Astrocyte of the spinal cord (primary cell): ENCODE results near the gene AGRN.
"Not testable (repeated sequence)": the region's sequence is repeated elsewhere in the genome, so short reads cannot be mapped to it uniquely, and the experiment has no call there.

Source experiments
- DNase-seq: peaks from one replicate; pipeline ENCODE4 v3.0.0; 2011; ENCODE audit warnings: low read depth, low spot score
- H3K4me3 ChIP-seq: 2 replicates; pipeline ENCODE4 v1.5.1; 2011; ENCODE audit warnings: low read depth, mild to moderate bottlenecking, low read length, moderate library complexity
- in situ Hi-C: cut with HindIII; loops from 2 replicates; pipeline ENCODE4 v1.10.0; 2017; ENCODE audit warnings: low sequenced_read_pairs
- TF ChIP-seq, protein P1 (sequence below): IDR thresholded peaks from 2 replicates; pipeline ENCODE4 v1.5.1; 2012; ENCODE audit warnings: low read depth, mild to moderate bottlenecking, low read length, inconsistent platforms

The AGRN gene

DNA sequence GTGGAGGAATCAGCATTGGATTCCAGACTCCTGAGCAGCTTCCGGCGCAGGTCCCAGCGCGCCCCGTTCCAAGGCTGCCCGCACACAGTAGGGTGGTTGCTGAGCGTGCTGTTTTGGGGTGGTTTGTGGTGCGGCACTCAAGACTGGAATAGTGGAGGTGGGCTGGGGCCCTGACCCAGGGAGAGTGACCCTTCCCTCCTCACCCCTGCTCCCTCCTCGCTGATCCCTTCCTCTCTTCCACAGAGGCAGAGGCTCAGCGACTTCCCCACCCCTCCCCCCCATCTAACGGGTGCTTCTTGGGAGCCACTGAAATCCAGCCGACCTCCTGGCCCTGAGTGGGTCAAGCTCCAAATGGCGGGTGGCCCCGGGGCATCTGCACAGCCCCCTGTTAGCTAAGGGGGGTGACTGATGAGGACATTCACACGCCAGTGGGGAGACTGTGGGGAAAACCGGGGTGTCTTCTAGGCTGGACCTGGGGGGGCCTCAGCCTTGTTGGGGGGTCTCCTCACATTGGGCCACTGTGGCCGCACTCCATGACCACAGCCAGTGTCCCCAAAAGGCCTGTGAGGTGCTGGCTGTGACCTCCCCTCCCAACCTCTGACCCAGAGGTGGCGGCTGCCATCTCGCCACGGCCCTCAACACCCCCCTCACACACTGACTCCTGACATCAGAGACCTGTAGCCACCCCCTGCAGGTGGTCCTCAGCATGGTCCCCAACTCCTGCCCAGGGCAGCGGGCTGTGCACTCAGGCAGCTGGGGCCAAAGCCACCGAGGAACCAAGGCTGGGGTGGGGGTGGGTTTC is 16.1 kb upstream of the AGRN start:
- no peak for DNase-seq
- H3K4me3 ChIP-seq, result no peak overlapping the region
- in situ Hi-C loops, result no loop called here
- TF ChIP-seq, protein P1, sequence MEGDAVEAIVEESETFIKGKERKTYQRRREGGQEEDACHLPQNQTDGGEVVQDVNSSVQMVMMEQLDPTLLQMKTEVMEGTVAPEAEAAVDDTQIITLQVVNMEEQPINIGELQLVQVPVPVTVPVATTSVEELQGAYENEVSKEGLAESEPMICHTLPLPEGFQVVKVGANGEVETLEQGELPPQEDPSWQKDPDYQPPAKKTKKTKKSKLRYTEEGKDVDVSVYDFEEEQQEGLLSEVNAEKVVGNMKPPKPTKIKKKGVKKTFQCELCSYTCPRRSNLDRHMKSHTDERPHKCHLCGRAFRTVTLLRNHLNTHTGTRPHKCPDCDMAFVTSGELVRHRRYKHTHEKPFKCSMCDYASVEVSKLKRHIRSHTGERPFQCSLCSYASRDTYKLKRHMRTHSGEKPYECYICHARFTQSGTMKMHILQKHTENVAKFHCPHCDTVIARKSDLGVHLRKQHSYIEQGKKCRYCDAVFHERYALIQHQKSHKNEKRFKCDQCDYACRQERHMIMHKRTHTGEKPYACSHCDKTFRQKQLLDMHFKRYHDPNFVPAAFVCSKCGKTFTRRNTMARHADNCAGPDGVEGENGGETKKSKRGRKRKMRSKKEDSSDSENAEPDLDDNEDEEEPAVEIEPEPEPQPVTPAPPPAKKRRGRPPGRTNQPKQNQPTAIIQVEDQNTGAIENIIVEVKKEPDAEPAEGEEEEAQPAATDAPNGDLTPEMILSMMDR, result no peak

DNA sequence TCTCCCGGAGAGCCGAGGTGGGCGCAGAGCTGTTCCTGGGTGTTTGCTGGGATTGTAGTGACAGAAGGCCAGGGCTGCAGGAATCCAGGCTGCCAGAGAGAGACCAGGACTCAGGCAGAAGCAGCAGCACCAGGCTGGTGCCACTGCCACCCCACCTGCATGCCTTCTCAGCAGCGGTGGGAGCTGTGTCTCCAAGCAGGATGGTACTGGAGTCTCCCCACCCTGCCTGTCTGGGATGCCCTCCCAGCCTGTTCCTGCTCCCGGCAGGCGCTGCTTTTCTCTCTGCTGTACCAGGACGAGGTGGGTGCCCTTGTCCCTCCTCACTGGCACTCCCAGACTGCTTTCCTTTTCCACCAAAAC is 15.5 kb upstream of the AGRN start:
- no peak for DNase-seq
- no peak overlapping the region for H3K4me3 ChIP-seq
- TF ChIP-seq, protein P1, result no peak
- in situ Hi-C loops, result no loop called here

DNA sequence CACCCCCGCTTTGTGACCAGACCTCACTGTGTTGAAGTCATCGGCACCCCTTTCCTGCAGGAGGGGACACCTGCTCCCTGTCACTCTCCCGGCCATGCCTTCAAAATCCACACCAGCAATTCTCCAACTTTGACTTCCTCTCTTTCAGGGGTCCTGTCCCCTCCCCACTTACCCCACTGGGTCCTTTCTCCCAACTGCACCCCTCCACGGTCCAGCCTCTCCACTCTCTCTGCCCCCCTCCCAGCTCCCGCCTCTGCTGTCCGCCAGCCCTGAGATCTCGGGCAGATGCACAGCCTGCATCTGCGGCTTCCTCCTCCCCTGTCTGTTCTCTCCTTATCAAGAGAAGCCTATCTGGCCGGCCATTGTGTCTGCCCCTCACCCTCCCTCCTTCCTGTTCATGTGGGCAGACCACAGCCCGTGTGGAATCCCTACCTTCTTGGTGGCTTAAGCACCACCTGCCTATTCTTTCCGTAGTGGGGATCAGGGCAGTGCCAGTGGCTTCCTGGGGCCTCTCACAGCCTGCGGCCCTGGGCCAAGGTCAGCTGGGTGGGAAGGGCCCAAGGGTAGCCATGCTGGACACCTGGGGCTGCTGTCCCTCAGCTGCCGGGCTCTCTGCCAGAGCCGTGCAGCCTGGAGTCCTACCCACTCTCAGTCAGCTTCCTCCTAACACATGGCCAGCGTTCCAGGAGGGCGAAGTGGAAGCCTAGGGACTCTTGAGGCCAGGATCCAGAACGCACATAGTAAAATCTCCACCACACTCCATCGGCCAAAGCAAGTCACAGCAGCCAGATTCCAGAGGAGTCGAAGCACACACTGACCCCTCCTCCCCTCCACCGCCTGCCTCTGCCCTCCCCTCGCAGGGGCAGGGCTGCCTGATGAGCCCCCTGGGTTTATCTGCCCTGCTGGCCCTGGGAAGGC is 14.9 kb upstream of the AGRN start:
- TF ChIP-seq, protein P1, result no peak
- in situ Hi-C loops, result no loop called here
- no peak overlapping the region for H3K4me3 ChIP-seq
- DNase-seq, result peak; percentile 35

DNA sequence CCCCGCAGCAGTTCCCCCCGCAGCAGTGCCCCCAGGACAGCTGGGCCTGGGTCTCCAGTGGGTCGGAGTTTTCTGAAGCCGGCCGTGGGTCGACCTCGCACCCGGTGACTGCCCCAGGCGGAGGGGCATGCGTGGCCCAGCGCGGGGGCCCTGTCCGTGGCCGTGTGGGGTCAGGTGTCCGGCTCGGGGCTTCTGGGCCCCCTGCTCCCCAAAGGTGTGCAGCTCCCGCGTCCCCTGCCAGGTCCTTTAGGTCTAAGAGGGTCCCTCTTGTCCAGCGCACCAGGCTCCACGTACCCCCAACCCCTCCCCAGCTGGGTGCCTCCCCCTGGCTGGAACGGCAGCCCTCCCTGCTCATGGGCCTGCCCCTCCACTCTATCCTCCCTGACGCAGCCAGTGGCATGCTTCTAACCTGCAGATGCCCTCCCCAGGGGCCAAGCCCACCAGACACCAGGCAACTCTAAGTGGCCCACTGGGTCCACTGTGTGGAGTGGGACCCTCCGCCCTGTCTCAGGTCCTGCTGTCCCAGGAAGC is 14.1 kb upstream of the AGRN start:
- no peak overlapping the region for H3K4me3 ChIP-seq
- in situ Hi-C loops, result no loop called here
- TF ChIP-seq, protein P1, result no peak
- no peak for DNase-seq

DNA sequence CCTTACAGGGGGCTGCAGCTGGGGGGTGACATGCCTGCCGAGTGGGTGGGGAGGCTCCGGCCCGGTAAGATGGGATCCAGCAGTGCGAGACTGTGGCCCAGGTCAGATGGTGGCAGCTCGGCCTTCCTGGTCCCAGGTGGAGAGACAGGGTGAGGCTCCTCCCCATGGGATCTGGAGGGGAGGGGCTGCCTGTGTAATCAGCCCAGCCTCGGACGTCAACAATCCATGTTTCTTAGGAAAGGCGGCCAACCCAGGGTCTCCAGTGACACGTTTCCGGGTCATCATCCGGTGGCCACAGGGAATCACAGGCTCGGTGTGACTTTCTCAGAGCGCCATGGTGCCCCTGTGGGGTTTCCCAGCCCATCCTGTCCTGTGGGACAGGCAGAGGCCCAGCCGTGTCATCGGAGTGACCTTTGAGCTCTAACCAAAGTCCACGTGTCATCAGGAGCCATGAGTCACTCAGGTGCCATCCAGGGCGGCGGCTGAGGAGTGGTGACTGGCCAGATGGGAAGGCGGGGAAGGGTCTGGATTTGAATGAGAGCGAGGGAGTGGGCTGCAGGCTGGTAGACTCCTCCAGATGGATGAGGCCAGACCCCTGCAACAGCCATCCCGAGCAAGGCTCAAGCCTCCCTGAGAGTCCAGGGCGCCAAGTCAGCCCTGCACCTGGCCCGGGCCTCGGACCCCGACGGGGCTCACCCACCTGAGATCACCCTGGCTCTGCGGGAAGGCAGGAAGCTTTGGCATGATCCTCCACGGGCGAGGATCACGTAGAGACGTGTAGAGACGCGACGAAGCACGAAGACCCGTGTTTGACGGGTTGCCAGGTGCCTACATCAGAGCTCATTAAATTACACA is 13.4 kb upstream of the AGRN start:
- in situ Hi-C loops, result no loop called here
- H3K4me3 ChIP-seq, result no peak overlapping the region
- TF ChIP-seq, protein P1, result no peak
- no peak for DNase-seq

DNA sequence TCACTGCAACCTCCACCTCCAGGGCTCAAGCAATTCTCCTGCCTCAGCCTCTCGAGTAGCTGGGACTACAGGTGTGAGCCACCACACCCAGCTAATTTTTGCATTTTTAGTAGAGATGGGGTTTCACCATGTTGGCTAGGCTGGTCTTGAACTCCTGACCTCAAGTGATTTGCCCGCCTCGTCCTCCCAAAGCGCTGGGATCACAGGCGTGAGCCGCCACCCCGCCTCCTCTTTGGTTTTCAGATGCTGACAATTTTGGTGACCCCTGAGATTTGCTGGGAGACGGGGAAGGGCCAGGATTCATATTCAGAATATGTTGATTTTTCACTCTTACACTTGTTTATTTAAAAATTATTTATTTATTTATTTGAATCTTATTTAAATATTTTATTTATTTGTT is 9.8 kb upstream of the AGRN start:
- DNase-seq, H3K4me3 ChIP-seq, in situ Hi-C loops: not testable (repeated sequence)
